Keratinocyte (primary cell): ENCODE measurements around the gene GRIN2C.

Experiments
- CTCF ChIP-seq, 3 experiments: IDR thresholded peaks in 1 of 3; conservative IDR thresholded peaks in 1 of 3; optimal IDR thresholded peaks in 1 of 3; 2 replicates in 2 of 3; 3 replicates in 1 of 3; pipeline versions ENCODE3 to v1.5.1; 2011; ENCODE audit warnings: low read length in 3 of 3, mild to moderate bottlenecking in 3 of 3, moderate library complexity in 2 of 3, control low read depth in 1 of 3, inconsistent platforms in 1 of 3; ENCODE audit not compliant: insufficient read depth in 2 of 3; ENCODE audit errors: extremely low read depth in 1 of 3
- EZH2 ChIP-seq: IDR thresholded peaks from one replicate; pipeline ENCODE4 v1.6.1; 2012; ENCODE audit warnings: inconsistent platforms, mild to moderate bottlenecking, low read length, moderate library complexity

GRCh38 chr17:74808714-74809430, 50.8 kb downstream of the GRIN2C start:
- no peak for TF ChIP-seq CTCF (optimal IDR thresholded peaks at IDR 0.05 in 1 of 3, IDR thresholded peaks at IDR 0.05 in 1 of 3, conservative IDR thresholded peaks at IDR 0.05 in 1 of 3; ENCODE audit: extremely low read depth in 1 of 3, insufficient read depth in 2 of 3, low read length in 3 of 3)
- TF ChIP-seq EZH2 = no peak
